ENCODE measurements around the gene SPRED3. TPM values are rescaled to one million over a fixed set of nuclear protein-coding genes. Genes with fewer than 3 reads are reported as not detected.

Gene SPRED3
- total RNA-seq, 2 experiments from 2014 or later: 0.09 to 3.0 TPM

DNA sequence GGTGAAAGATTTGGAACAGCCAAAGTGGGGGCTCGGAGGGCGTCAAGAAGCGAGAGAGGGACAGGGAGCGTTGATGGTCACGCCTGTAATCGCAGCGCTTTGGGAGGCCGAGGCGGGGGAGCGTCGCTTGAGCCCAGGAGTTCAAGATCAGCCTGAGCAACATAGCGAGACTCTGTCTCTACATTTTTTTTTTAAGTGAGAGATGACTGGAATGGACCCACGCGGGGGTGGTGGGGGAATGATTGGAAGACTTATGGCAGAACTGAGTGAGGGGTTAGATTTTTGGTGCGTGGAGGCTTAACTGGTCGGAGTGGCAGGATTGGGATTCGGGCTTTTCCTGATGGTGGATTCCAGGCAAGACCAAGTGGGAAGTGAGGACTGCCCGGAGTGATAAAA is 13.4 kb upstream of the SPRED3 start:
- TF ChIP-seq, protein P1, sequence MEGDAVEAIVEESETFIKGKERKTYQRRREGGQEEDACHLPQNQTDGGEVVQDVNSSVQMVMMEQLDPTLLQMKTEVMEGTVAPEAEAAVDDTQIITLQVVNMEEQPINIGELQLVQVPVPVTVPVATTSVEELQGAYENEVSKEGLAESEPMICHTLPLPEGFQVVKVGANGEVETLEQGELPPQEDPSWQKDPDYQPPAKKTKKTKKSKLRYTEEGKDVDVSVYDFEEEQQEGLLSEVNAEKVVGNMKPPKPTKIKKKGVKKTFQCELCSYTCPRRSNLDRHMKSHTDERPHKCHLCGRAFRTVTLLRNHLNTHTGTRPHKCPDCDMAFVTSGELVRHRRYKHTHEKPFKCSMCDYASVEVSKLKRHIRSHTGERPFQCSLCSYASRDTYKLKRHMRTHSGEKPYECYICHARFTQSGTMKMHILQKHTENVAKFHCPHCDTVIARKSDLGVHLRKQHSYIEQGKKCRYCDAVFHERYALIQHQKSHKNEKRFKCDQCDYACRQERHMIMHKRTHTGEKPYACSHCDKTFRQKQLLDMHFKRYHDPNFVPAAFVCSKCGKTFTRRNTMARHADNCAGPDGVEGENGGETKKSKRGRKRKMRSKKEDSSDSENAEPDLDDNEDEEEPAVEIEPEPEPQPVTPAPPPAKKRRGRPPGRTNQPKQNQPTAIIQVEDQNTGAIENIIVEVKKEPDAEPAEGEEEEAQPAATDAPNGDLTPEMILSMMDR (conservative IDR thresholded peaks at IDR 0.05; ENCODE audit: low read length): no peak
- TF ChIP-seq EZH2phosphoT487 (IDR thresholded peaks at IDR 0.05; ENCODE audit: borderline replicate concordance, low read depth, low read length): no peak
- peaks cover 4% of the 10 kb centered on the region; the same call in 1 of the 2 replicates for H4K20me1 ChIP-seq (ENCODE audit: insufficient read depth, low read length)
- intact Hi-C loops (cut with micrococcal nuclease; ENCODE audit: unreplicated experiment): loop anchor here (2.0 kb wide), 2 partner anchors 14 to 28 kb away; partner anchors contain the start of genes FAM98C, GGN and SPRED3
- H3K4me1 ChIP-seq (ENCODE audit: insufficient read depth, low read length, poor library complexity, severe bottlenecking): peaks cover 21% of the 10 kb centered on the region
- H3K4me2 ChIP-seq (ENCODE audit: low read length): peak overlapping the region; percentile 91
- ChIA-PET CTCF (ENCODE audit: unreplicated experiment) (no interaction called here), POLR2A (interaction anchor here (0.9 to 1.8 kb wide), 3 partner anchors 12 to 476 kb away, joined by 3 to 9 read pairs (median 5); partner anchors contain the start of gene GGN)
- BruUV-seq (replicated peaks): no TSS peak
- no peaks in the 10 kb centered on the region for H3K9me2 ChIP-seq (ENCODE audit: insufficient read depth, low read length)
- H3K27ac ChIP-seq (ENCODE audit: low read depth, low read length, poor library complexity, severe bottlenecking): peak overlapping the region; percentile 53
- H3K4me3 ChIP-seq (ENCODE audit: low read depth, low read length, poor library complexity, severe bottlenecking): peak overlapping the region; percentile 84
- peaks cover 38% of the 10 kb centered on the region for H3K36me3 ChIP-seq (ENCODE audit: insufficient read depth, low read length)
- H3K9me3 ChIP-seq (ENCODE audit: low read length): no peaks in the 10 kb centered on the region
- peak overlapping the region; percentile 51; the same call in 1 of the 2 replicates for H2AFZ ChIP-seq (ENCODE audit: low read length)
- no peak for DNase-seq (ENCODE audit: low spot score)
- H3K79me2 ChIP-seq (ENCODE audit: insufficient read depth, low read depth, low read length): peaks cover 32% of the 10 kb centered on the region

DNA sequence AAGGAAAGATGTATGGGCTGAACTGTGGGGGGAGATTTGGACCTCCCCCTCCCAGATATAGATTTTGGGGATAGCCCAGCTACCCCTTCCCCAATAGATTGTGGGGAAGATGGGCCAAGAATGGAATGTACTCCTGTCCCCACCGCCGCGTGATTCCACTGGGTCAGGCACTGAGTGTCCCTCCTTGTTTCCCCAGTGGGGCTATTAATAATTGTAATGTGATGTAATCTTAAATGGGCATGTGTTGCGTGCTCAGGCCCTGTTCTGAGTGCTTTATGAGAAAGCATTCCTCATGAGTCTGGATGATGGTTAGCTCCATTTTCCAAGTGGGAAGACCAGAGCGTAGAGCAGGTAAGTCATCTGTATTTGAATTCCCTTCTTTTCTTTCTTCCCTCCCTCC is 12.7 kb upstream of the SPRED3 start:
- Histone ChIP-seq H3K27ac (ENCODE audit: low read depth, low read length, poor library complexity, severe bottlenecking) (no peak overlapping the region), H3K9me2 (ENCODE audit: insufficient read depth, low read length) (no peaks in the 10 kb centered on the region), H3K4me3 (ENCODE audit: low read depth, low read length, poor library complexity, severe bottlenecking) (peak overlapping the region; percentile 84), H3K79me2 (ENCODE audit: insufficient read depth, low read depth, low read length) (peaks cover 32% of the 10 kb centered on the region), H3K4me1 (ENCODE audit: insufficient read depth, low read length, poor library complexity, severe bottlenecking) (peaks cover 21% of the 10 kb centered on the region), H4K20me1 (ENCODE audit: insufficient read depth, low read length) (peaks cover 4% of the 10 kb centered on the region; the same call in 1 of the 2 replicates), H3K4me2 (ENCODE audit: low read length) (peak overlapping the region; percentile 91), H3K9me3 (ENCODE audit: low read length) (no peaks in the 10 kb centered on the region), H2AFZ (ENCODE audit: low read length) (no peak overlapping the region), H3K36me3 (ENCODE audit: insufficient read depth, low read length) (peaks cover 43% of the 10 kb centered on the region)
- ChIA-PET POLR2A (interaction anchor here (0.6 to 0.9 kb wide), 2 partner anchors 12 to 473 kb away, joined by 3 to 5 read pairs; partner anchors contain the start of gene GGN), CTCF (ENCODE audit: unreplicated experiment) (interaction anchor here (0.9 kb wide), 1 partner anchor 21 kb away, joined by 3 read pairs; no protein-coding TSS in a partner anchor)
- TSS peak; percentile 62 for BruUV-seq (replicated peaks)
- intact Hi-C loops (cut with micrococcal nuclease; ENCODE audit: unreplicated experiment): loop anchor here (2.0 kb wide), 2 partner anchors 13 to 27 kb away; partner anchors contain the start of genes FAM98C, GGN and SPRED3
- DNase-seq (ENCODE audit: low spot score): no peak
- TF ChIP-seq, protein P1 (conservative IDR thresholded peaks at IDR 0.05; ENCODE audit: low read length): no peak

DNA sequence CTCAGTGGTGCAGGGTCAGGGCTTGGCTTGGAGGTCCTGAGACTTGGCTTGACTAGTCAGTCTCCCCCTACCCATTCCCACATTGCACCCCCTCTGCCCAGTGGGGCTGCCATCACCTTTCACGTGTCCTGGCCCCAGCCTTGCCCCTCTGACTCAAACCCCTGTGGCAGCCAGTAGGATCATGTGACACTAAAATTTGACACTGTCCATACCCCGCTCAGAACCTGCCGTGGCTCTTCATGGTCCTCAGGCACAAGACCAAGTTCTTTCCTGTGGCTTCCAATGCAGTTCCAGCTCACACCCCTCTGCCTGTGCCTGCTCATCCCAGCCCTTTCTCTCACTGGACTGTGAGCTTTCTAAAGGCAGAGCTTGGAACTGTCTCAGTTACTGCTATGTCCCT is 11.9 kb upstream of the SPRED3 start:
- no peak overlapping the region for H2AFZ ChIP-seq (ENCODE audit: low read length)
- peaks cover 52% of the 10 kb centered on the region for H3K36me3 ChIP-seq (ENCODE audit: insufficient read depth, low read length)
- no peak for TF ChIP-seq EZH2phosphoT487 (IDR thresholded peaks at IDR 0.05; ENCODE audit: borderline replicate concordance, low read depth, low read length)
- TF ChIP-seq, protein P1 (conservative IDR thresholded peaks at IDR 0.05; ENCODE audit: low read length): no peak
- no peaks in the 10 kb centered on the region for H3K9me3 ChIP-seq (ENCODE audit: low read length)
- H3K27ac ChIP-seq (ENCODE audit: low read depth, low read length, poor library complexity, severe bottlenecking): no peak overlapping the region
- peaks cover 21% of the 10 kb centered on the region for H3K4me1 ChIP-seq (ENCODE audit: insufficient read depth, low read length, poor library complexity, severe bottlenecking)
- peaks cover 32% of the 10 kb centered on the region for H3K79me2 ChIP-seq (ENCODE audit: insufficient read depth, low read depth, low read length)
- ChIA-PET CTCF (ENCODE audit: unreplicated experiment) (no interaction called here), POLR2A (no interaction called here)
- H3K4me3 ChIP-seq (ENCODE audit: low read depth, low read length, poor library complexity, severe bottlenecking): no peak overlapping the region
- intact Hi-C loops (cut with micrococcal nuclease; ENCODE audit: unreplicated experiment): no loop called here
- peaks cover 4% of the 10 kb centered on the region; the same call in 1 of the 2 replicates for H4K20me1 ChIP-seq (ENCODE audit: insufficient read depth, low read length)
- H3K9me2 ChIP-seq (ENCODE audit: insufficient read depth, low read length): no peaks in the 10 kb centered on the region
- BruUV-seq (replicated peaks): no TSS peak
- H3K4me2 ChIP-seq (ENCODE audit: low read length): peak overlapping the region; percentile 91
- no peak for DNase-seq (ENCODE audit: low spot score)

Measured in OCI-LY7 (cell line).